Activated naive CD8-positive, alpha-beta T cell (primary cell): ENCODE measurements around the gene PDLIM1.
"Not testable (repeated sequence)": the region's sequence is repeated elsewhere in the genome, so short reads cannot be mapped to it uniquely, and the experiment has no call there.

ENCODE experiments used
- H3K27ac Mint-ChIP-seq: one replicate; pipeline ENCODE4 v1.8.0; 2021; ENCODE audit warnings: mixed read lengths
- H3K27me3 Mint-ChIP-seq: one replicate; pipeline ENCODE4 v1.8.0; 2021; ENCODE audit warnings: mixed read lengths
- H3K36me3 Mint-ChIP-seq: one replicate; pipeline ENCODE4 v1.8.0; 2021; ENCODE audit warnings: mixed read lengths
- H3K4me1 Mint-ChIP-seq: one replicate; pipeline ENCODE4 v1.8.0; 2021; ENCODE audit warnings: low read depth, mixed read lengths
- H3K4me3 Mint-ChIP-seq: one replicate; pipeline ENCODE4 v1.8.0; 2021; ENCODE audit warnings: mild to moderate bottlenecking, mixed read lengths
- H3K9me3 Mint-ChIP-seq: one replicate; pipeline ENCODE4 v1.8.0; 2021; ENCODE audit warnings: low read depth, mixed read lengths

Gene PDLIM1

GRCh38 chr10:95208702-95209391 is 82.0 kb downstream of the PDLIM1 start:
- Mint-ChIP-seq H3K27ac (no peak overlapping the region), H3K36me3 (peaks cover 6% of the 10 kb centered on the region), H3K4me3 (no peak overlapping the region), H3K4me1 (no peaks in the 10 kb centered on the region), H3K9me3 (peaks cover 9% of the 10 kb centered on the region), H3K27me3 (no peaks in the 10 kb centered on the region)

DNA sequence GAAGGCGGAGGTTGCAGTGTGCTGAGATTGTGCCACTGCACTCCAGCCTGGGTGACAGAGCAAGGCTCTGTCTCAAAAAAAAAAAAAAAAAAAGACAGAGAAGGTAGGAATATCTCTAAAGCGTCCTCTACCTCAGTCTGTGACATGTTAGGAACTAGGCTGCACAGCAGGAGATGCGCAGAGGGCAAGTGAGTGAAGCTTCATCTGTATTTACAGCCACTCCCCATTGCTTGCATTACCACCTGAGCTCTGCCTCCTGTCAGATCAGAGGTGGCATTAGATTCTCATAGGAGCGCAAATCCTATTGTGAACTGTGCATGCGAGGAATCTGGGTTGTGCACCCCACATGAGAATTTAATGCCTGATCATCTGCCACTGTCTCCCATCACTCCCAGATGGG is 87.9 kb downstream of the PDLIM1 start:
- not testable (repeated sequence) for H3K27ac Mint-ChIP-seq, H3K36me3 Mint-ChIP-seq, H3K27me3 Mint-ChIP-seq, H3K4me3 Mint-ChIP-seq, H3K4me1 Mint-ChIP-seq
- peaks cover 14% of the 10 kb centered on the region for H3K9me3 Mint-ChIP-seq

DNA sequence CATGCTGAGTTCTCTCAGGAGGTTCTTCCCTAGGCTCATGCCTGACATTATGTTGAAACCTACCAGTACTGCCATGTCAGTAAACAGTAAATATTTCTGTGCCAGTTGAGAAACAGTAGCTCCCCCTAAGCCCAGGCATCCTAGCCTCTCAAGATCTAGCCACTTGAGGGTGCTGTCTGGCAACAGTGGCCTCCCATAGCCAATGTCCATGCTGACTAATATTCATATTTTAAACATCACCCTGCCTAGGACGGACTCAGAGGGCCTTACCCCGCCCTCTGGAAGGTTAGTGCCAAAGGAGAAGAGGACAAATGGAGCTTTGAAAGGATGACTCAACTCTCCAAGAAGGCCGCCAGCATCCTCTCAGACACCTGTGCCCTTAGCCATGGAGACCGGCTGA is 89.1 kb downstream of the PDLIM1 start:
- Mint-ChIP-seq H3K4me3 (no peak overlapping the region), H3K27me3 (no peaks in the 10 kb centered on the region), H3K36me3 (peaks cover 2% of the 10 kb centered on the region), H3K4me1 (no peaks in the 10 kb centered on the region), H3K9me3 (peaks cover 14% of the 10 kb centered on the region), H3K27ac (no peak overlapping the region)

DNA sequence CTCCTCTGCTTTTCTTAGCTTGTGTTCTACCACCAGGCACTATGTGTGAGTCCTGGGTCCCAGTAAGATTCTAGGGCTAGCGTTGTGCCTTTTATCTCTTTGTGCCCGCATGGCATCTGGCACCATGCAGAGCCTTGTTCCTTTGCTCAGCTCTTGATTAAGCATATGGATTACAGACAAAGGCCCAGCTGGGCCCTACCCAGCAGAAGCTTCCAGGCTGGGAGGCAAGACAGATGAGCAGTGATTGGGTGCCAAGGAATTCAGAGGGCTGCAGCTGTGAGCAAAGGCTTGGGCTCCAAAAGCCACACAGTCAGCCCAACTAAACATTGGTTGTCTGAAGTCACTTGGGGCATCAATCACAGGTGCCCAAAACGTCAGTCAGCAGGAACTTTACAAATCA is 94.8 kb downstream of the PDLIM1 start:
- no peak overlapping the region for H3K27ac Mint-ChIP-seq
- no peak overlapping the region for H3K4me3 Mint-ChIP-seq
- H3K9me3 Mint-ChIP-seq: peaks cover 5% of the 10 kb centered on the region
- peaks cover 4% of the 10 kb centered on the region for H3K36me3 Mint-ChIP-seq
- H3K27me3 Mint-ChIP-seq: no peaks in the 10 kb centered on the region
- no peaks in the 10 kb centered on the region for H3K4me1 Mint-ChIP-seq

DNA sequence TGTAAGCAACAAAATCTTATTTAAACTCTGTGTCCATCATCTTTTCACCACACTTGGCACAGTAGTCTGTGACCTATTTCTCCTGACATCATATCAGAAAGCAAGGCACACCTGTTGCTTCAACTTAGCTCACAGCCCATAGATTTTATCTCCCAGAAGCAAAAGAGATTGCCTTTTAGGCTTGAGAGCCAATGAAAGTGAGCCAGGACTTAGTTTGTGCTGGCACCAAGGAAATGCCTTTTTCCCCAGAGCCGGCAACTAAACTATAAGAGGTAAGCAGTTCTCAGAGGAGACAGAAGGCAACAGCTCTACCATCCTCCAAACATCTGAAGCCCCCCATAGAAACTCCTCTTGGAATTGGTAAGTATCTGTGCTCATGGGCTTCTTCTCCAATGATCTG is 96.9 kb downstream of the PDLIM1 start, which contains the start of gene ACSM6:
Gene ACSM6 (plus strand): TSS at position 295 of the 400 bp plus-strand sequence. CDS start 248 bp downstream, outside the sequence.
- H3K36me3 Mint-ChIP-seq: peaks cover 4% of the 10 kb centered on the region
- H3K4me3 Mint-ChIP-seq: no peak within 1 kb of the TSS
- peaks cover 2% of the 10 kb centered on the region for H3K27me3 Mint-ChIP-seq
- no peak within 1 kb of the TSS for H3K27ac Mint-ChIP-seq
- H3K9me3 Mint-ChIP-seq: no peaks in the 10 kb centered on the region
- no peaks in the 10 kb centered on the region for H3K4me1 Mint-ChIP-seq

- H3K4me1 Mint-ChIP-seq: peaks cover 6% of the 10 kb centered on the region
Measured at GRCh38 chr10:95188593-95188992, 102.2 kb downstream of the PDLIM1 start.

GRCh38 chr10:95187617-95188016 is 103.2 kb downstream of the PDLIM1 start:
- Mint-ChIP-seq H3K27ac (no peak overlapping the region), H3K4me1 (peaks cover 8% of the 10 kb centered on the region), H3K9me3 (no peaks in the 10 kb centered on the region), H3K27me3 (peaks cover 10% of the 10 kb centered on the region), H3K4me3 (no peak overlapping the region), H3K36me3 (no peaks in the 10 kb centered on the region)

More at GRCh38 chr10:95188593-95188992, 102.2 kb downstream of the PDLIM1 start:
- Mint-ChIP-seq H3K27me3 (peaks cover 7% of the 10 kb centered on the region), H3K4me3 (no peak overlapping the region), H3K36me3 (peaks cover 4% of the 10 kb centered on the region), H3K27ac (no peak overlapping the region), H3K9me3 (no peaks in the 10 kb centered on the region)
